ENCODE data around the gene INPP5A.

The INPP5A gene

DNA sequence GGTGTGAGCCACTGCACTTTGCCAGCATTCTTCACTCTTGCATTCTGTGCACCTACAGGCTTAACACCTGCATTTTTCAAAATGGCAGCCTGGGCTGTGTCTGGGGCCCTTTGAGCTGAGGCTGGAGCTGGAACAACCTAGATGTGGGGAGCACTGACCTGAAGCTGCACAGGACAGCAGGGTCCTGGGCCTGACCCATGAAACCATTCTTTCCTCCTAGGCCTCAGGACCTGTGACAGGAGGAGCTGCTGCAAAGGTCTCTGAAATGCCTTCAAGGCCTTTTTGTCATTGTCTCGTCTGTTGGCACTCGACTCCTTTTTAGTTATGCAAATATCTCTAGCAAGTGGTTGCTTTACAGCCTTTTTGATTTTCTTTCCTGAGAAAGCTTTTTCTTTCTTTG lies 82.3 kb downstream of the INPP5A start:
- in situ Hi-C loops (cut with HindIII; ENCODE audit: low sequenced_read_pairs): loop anchor here (5.0 kb wide), 3 partner anchors 82 to 158 kb away; no protein-coding TSS in a partner anchor

DNA sequence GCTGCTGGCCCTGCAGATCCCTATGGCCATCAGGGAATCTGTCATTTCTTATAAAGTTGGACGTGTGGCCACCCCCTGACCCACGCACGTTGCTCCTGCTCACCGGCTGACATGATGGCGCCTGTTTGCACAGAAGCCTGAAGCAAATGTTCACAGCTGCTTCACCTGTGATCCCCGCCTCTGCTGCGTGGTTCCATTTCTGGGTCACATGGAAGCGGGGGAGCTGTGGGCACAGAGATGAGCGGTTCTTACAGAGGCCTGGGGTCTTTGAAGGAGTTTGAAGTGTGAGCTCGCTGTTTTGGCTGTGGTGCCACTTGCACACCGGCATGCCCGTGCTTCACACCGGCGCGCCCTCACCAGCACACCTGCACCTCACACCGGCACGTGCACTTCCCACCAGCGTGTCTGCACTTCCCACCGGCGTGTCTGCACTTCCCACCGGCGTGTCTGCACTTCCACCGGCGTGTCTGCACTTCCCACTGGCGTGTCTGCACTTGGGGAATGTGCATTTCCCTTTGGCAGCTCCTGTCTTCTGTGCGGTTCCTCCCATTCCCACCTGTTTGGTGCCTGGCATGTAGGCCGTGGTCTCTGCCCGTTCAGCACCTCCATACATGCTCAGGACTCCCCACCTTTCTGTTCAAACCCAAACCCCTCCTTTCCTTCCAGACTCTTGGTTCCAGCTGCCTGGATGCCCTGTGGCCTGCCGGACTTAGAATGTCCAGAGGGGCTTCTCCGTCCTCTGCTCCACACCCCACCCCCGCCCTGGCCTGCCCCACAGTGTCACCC lies 86.7 kb downstream of the INPP5A start:
- in situ Hi-C loops (cut with HindIII; ENCODE audit: low sequenced_read_pairs): no loop called here

DNA sequence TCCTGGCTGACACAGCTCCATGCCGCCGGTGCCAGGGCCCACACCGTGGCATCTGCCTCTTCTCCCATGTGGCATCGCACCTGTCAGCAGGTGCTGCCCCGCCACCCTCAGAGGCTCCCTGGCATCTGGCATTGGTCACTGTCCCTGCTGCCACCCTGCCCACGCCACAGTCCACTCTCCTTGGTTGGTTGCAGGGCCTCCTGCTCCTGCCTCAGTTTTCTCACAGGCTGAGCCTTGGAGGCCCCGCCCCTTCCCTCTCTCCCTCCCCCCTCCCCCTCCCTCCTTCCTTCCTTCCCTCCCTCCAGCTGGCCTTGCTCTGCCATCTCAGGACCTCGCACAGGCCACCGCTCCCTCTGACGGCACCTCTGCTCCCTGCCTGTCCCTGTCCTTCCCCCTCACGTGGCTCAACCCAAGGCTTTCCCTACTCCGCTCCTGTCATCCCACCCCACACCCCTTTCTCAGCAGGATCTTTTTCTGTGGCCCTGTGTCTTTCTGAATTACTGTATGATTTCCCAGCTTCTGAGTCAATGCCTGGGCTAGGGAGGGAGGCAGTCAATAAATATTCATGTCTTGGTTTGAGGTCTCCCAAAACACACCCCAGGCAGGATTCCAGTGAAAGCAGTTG lies 87.4 kb downstream of the INPP5A start:
- in situ Hi-C loops (cut with HindIII; ENCODE audit: low sequenced_read_pairs): loop anchor here (5.0 kb wide), 1 partner anchor 43 kb away; no protein-coding TSS in a partner anchor

DNA sequence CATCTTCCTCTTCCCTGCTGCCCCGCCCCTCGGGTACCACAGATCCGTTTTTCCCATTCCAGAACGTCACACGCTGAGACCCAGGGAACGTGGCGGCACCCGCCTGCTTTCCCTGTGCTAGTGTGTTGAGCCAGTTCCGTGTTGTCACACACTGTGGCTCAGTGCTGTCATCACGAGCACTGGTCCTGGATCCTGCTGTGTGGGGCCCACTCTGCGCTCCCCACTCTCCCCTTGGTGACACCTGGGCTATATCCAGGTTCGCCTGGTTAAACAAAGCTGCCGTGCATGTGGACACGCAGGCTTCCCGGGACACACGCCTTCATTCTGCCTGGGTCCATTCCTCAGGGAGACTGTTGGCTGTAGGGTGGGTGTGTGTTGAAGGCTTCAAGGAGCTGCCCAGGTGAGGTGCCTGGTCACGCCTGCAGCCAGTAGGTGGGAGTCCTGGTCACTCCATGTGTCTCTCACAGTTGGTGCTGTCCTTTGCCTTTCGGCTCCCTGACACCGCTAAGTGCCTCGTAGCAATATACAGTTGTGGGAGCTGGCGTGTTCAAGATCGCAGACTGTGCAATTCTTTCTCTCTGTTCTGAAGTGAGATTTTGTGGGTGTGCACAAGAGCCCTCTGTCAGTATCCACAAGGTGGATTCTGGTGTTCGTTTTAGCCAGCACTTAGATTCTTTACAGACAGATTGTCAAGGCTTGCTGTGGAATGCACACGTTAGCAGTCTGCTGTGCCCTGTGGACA lies 88.6 kb downstream of the INPP5A start:
- in situ Hi-C loops (cut with HindIII; ENCODE audit: low sequenced_read_pairs): loop anchor here (5.0 kb wide), 1 partner anchor 44 kb away; no protein-coding TSS in a partner anchor

DNA sequence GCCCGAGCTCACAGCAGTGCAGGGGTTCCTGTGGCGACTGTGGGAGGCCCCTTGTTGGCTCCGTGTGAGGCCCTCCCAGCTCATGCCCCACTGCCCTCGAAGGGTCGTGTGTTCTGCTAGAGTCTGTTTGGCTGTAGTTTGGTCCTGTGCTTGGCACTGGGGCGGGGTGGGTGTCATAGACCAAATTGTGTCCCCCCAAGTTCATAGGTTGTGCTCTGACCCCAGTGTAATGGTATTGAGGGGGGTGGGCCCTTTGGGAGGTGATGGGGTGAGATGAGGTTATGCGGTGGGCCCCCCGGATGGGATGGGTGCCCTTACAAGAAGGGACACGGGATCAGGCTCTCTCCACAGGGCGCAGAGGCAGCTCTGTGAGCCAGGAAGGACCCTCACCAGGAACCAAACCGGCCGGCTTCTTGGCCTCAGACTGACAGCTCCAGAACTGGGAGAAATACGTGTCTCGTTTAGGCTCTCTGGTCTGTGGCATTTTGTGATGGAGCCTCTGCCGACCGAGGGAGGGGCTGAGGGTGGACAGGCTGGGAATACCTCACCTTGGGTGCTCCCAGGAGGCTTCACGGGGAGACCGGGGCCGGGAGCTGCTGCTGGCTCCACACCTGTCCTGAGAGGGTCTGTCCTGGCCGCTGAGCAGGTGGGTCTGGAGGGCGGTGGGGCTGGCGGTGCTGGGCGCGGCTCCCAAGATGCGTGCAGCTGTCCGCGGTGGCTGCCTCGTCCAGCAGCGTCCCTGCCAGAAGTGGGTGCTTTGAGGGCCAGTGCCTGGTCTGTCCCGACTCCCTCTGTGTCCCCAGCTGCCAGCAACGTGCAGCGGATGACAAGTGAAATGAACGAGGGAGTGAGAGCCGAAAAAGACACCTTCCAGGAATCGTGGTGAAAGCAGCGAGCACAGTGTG lies 89.4 kb downstream of the INPP5A start:
- in situ Hi-C loops (cut with HindIII; ENCODE audit: low sequenced_read_pairs): loop anchor here (5.0 kb wide), 1 partner anchor 45 kb away; no protein-coding TSS in a partner anchor

DNA sequence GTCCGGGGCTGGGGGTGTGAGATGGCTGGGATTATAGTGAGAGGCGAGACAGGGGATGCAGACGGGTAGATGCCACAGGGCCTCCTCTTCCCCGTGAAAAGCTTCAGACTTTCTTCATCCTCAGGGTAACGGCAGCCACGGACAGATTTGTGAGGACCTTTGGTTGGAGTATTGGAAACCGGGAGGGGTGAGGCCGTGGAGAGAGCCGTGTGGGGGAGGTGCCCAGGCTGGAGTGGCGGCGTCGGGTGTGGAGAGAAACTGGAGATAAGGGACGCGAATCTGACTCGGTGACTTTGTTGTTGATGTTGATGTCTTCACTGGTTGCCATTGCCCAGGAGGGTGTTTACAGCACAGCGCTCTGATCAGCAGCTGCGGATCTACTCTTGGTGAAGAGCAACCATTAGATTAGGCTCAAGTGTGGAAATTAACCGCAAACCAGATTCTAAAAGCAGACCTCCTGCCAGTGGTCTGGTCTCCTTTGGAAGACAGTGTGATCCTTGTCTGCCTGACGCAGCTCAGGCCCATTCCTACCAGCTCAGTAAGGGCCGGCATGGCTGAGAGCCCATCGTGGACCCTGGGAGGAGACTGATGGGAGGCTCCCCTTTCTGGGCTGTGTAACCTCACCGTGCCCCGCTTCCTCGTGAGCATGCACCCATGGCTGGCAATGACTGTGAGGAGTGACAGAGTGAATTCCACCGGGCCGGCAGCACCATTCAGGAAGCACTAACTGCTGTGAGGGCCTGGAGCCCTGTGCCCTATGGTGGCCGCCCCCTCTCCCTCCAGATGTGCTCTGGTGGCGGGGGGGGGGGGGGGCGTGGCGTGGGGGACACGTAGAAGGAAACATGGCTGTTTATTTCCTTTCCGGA lies 90.3 kb downstream of the INPP5A start:
- in situ Hi-C loops (cut with HindIII; ENCODE audit: low sequenced_read_pairs): loop anchor here (5.0 kb wide), 1 partner anchor 46 kb away; no protein-coding TSS in a partner anchor

DNA sequence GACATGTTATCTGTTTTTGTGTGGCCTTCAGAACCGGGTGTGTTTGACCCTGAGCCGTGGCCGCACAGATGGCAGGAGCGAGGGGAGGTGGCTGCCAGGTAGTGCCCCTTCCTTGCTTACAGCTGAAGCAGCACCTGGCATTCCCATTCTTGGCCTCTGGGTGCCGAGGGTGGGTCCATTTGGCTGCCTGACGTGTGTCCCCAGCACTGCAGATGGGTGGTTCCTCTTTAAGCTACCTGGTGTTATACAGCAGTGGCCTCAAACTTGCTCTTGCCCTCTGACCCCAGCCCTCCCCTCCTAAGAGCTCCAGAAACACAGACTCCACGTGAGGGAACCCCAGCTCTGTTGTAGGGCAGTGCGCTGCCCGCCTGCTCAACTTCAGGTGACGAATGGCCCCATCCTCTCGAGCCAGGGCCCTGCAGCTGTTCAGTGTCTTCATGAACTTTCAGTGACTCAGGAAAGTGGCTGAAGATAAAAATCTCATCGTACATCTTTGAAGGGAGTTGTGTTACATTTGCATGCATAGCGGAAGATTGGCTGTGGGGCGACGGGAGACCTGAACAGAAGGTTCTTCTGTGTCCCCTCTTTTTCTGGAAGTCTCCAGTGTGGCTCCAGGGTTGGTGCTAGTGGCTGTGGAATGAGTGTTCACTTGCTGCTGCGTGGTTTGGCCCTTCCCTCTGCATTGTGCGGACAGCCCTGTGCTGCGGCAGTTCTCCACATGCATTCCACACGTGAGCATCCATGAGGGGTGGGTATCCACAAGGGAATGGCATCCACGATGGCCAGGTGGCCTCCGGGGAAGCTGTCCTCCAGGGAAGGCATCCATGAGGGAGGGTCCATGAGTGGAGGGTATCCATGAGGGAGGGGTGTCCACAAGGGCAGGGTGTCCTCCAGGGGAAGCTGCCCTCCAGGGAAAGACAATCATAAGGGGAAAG lies 91.6 kb downstream of the INPP5A start:
- in situ Hi-C loops (cut with HindIII; ENCODE audit: low sequenced_read_pairs): loop anchor here (5.0 kb wide), 1 partner anchor 47 kb away; no protein-coding TSS in a partner anchor

DNA sequence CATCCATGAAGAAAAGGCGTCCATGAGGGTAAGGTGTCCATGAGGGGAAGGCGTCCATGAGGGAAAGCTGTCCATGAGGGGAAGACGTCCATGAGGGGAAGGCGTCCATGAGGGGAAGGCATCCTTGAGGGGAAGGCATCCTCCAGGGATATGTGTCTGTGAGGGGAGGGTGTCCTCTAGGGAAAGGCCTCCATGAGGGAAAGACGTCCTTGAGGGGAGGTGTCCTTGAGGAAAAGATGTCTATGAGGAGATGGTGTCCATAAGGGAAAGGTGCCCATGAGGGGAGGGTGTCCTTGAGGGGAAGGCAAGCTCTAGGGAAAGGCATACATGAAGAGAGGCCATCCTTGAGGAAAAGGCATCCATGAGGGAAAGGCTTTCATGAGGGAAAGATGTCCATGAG lies 92.6 kb downstream of the INPP5A start:
- in situ Hi-C loops (cut with HindIII; ENCODE audit: low sequenced_read_pairs): no loop called here

DNA sequence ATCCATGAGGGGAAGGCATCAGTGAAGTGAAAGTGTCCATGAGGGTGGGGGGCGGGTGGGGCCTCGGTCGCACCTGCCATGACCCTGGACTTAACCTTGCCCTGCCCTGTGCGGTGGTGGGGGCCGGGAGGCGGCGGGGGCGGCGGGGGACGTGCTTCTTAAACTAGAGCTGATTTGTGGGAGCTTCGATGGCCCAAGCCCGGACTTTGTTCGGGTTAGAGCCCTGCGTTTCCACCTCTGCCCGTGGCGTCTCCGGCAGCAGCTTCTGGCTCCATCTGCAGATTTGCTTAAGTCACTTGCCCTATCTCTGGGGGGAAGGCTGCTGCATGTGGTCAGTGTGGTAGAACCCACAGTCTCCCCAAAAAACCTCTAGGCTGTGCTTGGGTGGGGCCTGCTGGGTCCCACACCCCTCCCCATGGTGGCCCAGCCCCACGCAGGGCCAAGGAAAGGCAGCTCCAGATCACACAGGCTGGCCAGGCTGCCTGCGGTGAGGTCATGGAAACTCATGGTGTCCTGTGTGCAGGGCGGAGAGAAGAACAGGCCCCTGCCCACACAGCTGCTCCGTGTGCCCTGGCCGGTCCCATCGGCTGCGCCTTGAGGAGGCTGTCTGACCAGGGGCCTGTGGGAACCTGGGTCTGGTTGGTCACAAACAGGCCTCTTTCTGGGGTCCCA lies 93.2 kb downstream of the INPP5A start:
- in situ Hi-C loops (cut with HindIII; ENCODE audit: low sequenced_read_pairs): no loop called here

DNA sequence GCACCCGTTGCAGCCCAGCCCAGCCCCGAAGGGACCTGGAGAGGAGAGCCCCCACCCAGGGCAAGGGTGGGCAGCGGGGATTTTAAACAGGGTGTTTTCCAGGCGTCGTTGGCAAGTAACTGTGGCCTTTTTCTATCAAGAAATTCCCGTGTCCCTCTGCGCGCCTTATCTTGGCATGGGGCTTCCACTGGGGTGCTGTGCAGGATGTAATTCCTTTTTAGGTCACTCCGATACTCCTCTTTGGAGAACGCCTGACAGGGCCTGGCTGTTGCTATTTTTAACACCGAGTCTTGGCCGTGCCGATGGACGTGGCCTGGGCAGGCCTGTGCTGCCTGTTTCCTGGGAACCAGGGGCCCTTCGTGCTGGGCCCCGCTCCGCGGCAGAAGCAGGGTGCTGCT lies 93.8 kb downstream of the INPP5A start:
- in situ Hi-C loops (cut with HindIII; ENCODE audit: low sequenced_read_pairs): no loop called here

DNA sequence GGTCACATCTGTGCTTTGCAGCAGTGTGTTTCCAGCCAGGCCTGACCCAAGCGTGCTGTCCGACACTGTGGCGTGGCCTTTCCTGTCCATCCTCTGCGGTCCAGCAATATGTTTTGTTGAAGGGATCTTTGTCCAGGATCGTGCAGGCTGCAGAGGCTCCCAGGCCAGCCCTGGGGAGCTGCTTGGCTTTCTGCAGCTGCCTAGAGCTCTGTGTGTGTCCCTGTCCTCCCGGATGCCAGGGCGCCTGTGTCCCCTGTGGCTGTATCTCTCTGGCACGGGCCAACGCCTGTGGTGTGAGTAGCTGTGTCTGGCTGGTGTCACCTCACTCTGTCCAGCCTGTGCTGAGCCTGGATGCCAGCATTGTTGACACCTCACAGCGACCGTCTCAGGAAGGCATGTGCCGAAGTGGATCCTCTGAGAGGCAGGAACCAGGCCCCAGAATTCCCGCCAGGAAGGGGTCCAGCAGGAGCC lies 94.5 kb downstream of the INPP5A start:
- in situ Hi-C loops (cut with HindIII; ENCODE audit: low sequenced_read_pairs): no loop called here

DNA sequence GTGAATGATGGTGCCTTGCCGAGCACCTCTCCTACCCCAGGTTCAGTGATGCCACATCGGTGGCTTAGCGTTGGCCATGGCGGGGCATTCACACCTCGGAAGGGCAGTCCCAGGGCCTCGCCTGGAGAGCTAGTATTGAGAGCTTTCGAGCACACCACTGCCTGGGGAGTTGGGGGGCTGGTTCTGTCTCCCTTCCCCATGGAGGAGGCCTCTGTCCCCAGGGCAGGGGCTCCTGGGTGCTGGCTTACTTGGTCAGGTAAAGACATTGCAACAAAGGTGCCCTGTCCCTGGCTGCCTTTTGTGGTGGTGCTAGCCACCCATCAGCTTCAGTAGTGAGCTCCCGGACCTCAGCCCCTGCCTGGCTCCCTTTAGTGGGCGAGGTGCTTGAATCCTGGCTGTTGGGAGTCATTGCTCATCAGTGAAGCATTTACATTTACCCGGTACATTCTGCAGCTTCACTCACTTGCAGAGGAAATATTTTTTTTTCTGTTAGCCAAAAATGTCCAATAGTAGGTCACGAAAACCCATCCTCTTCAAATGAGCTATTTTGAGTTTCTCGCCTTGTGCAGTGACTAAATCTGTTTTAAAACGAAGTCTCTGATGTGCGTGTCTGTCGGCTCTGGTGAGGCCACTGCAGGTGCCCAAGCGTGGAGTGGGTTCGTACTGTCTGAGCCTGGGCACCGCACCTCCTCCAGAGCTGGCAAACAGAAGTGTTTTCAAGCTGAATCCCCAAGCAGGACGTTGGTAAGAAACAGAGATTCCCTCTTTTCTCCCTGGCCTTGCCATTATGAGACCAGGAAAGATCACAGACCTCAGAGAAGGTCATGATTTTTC lies 95.5 kb downstream of the INPP5A start:
- in situ Hi-C loops (cut with HindIII; ENCODE audit: low sequenced_read_pairs): no loop called here

DNA sequence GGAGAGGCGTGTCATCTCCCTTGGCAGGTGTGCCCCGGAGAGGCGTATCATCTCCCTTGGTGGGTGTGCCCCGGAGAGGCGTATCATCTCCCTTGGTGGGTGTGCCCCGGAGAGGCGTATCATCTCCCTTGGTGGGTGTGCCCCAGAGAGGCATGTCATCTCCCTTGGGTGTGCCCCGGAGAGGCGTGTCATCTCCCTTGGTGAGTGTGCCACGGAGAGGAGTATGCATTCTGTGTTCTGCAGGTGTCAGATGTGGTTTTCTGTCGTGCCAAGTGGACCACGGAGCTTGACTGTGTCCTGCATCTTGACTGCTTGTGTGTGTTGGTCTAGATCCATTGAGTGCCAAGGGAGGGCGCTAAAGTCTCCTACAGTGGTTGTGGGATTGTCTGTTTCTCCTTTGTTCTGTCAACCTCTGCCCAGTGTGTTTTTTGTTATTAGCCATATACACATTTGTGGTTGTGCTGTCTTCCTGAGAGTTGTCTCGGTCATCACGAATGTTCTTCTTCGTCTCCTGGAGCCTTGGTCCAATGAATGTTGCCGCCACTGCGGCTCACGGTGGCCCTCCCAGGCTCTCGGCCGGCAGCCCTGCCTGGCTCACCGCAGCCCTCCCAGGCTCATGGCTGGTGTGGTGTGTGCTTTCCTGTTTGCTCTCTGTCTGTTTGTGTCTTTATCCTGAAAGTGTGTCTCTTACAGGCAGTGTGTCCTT lies 96.8 kb downstream of the INPP5A start:
- in situ Hi-C loops (cut with HindIII; ENCODE audit: low sequenced_read_pairs): no loop called here

DNA sequence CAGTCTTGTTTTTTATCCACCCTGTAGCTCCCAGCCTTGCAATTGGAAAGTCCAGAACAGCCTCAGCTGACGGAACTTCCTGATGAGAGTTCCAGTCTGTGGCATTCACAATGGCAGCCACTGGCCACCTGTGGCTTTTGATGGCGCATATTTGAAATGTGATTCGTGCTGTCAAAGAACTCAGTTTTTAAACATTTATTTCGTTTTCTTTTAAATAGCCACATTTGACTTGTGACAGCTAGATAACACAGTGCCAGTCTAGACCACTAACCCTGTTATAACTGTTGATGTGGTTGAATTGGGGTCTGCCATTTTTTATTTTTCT lies 97.3 kb downstream of the INPP5A start:
- in situ Hi-C loops (cut with HindIII; ENCODE audit: low sequenced_read_pairs): no loop called here

DNA sequence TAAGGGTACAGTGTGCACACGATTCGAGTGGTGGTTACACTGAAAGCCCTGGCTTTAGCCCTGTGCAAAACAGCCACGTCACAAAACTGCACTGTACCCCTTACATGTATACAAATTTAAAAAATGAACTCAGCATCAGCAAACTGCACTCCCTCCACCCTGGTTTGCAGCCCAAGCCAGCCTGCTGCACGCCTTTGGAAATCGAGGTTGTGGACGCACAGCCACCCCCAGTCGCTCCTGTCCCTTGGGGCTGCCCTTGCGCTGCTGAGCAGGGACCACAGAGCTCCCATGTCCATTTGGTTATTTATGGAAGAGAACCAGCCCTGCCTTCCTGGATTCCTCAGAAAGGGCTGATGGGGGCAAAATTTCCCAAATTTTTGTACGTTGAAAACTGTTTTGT lies 98.8 kb downstream of the INPP5A start:
- in situ Hi-C loops (cut with HindIII; ENCODE audit: low sequenced_read_pairs): no loop called here

DNA sequence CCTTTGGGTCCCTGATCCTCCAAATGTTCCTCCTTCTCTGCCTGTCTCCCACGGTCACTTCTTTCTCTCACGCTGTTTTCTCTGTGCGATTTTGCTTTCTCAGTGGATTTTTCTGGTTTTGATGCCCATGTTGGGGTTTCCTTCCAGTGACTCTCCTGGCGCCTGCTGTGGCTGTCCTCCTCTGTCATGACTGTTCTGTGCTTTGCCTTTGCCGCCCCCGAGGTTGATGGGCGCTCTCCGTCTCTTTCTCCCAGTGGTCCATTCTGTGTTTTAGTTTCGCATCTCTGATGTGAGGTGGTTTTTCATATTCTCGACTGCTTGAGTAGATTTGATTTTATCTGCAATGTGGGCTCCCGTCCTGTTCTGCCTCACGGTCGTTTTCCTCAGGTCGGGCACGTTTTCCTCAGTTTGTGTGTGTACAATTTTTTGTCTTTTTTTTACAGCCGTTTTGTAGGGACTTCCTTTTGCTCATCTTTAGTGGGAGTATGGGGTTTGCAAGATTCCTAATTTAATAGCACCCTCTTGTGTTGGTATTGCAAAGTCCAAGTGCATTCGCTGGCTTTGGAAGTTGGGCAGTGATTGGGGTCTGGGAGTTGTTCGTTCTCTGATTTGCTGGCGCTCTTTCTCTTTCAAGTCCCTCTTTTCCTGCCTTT lies 100.0 kb downstream of the INPP5A start:
- in situ Hi-C loops (cut with HindIII; ENCODE audit: low sequenced_read_pairs): no loop called here
